WTC11 (cell line): ENCODE results near the gene S100A2. TPM values are rescaled to one million over a fixed set of nuclear protein-coding genes. Genes with fewer than 3 reads are reported as not detected.
"Not testable (repeated sequence)": the region's sequence is repeated elsewhere in the genome, so short reads cannot be mapped to it uniquely, and the experiment has no call there.

Experiments used
- ATAC-seq: fragments of 200-7000 bp; cut with Tn5 transposase; 2 replicates; pipeline ENCODE4 v1.10.0; 2021; ENCODE audit warnings: mild to moderate bottlenecking, moderate library complexity
- CTCF ChIA-PET: fragments of 300-600 bp; sonication (Branson Sonifier 250); formaldehyde crosslinking; loops from one replicate; lab custom pipeline; 2021; ENCODE audit warnings: antibody characterized with exemption; lab: Charles Lee
- POLR2A ChIA-PET: fragments of 350-600 bp; sonication (Branson Sonifier 250); formaldehyde crosslinking; loops from one replicate; lab custom pipeline; 2021; ENCODE audit warnings: antibody characterized with exemption; lab: Charles Lee
- DNase-seq: peaks from one replicate; pipeline ENCODE4 v3.0.0; 2021; ENCODE audit warnings: low spot score
- H3K27ac Mint-ChIP-seq: 2 replicates; pipeline ENCODE4 v1.8.0; 2021; ENCODE audit warnings: mixed read lengths
- H3K27me3 Mint-ChIP-seq: 2 replicates; pipeline ENCODE4 v1.8.0; 2021; ENCODE audit warnings: low read depth, mild to moderate bottlenecking, moderate library complexity, mixed read lengths
- H3K36me3 Mint-ChIP-seq: 2 replicates; pipeline ENCODE4 v1.8.0; 2021; ENCODE audit warnings: mixed read lengths
- H3K4me1 Mint-ChIP-seq: 2 replicates; pipeline ENCODE4 v1.8.0; 2022; ENCODE audit warnings: mixed read lengths
- H3K4me3 Mint-ChIP-seq: 2 replicates; pipeline ENCODE4 v1.8.0; 2021; ENCODE audit warnings: mild to moderate bottlenecking, moderate library complexity, mixed read lengths
- H3K9me3 Mint-ChIP-seq: 2 replicates; pipeline ENCODE4 v1.8.0; 2021; ENCODE audit warnings: mixed read lengths
- AR ChIP-seq: fragments of 250-450 bp; sonication (Bioruptor Pico); IDR thresholded peaks from 2 replicates; pipeline ENCODE4 v1.9.0; 2021; ENCODE audit warnings: mild to moderate bottlenecking
- ARID4B ChIP-seq: sonication (generic); formaldehyde crosslinking; IDR thresholded peaks from 2 replicates; pipeline ENCODE4 v1.8.0; 2023; ENCODE audit warnings: missing genetic modification reagents, mild to moderate bottlenecking, borderline replicate concordance
- ATF1 ChIP-seq: sonication (generic); formaldehyde crosslinking; IDR thresholded peaks from 2 replicates; pipeline ENCODE4 v1.8.1; 2023; ENCODE audit warnings: mild to moderate bottlenecking, moderate library complexity, missing genetic modification reagents
- ATF6 ChIP-seq: sonication (generic); formaldehyde crosslinking; IDR thresholded peaks from 2 replicates; pipeline ENCODE4 v1.8.1; 2023; ENCODE audit warnings: mild to moderate bottlenecking, missing genetic modification reagents
- CBFB ChIP-seq: sonication (generic); formaldehyde crosslinking; IDR thresholded peaks from 2 replicates; pipeline ENCODE4 v1.8.1; 2022; ENCODE audit warnings: mild to moderate bottlenecking, low read depth, missing genetic modification reagents
- CREM ChIP-seq: sonication (generic); formaldehyde crosslinking; IDR thresholded peaks from 2 replicates; pipeline ENCODE4 v1.8.1; 2022; ENCODE audit warnings: mild to moderate bottlenecking, missing genetic modification reagents, moderate library complexity
- E2F1 ChIP-seq: sonication (generic); formaldehyde crosslinking; IDR thresholded peaks from 2 replicates; pipeline ENCODE4 v1.8.0; 2022; ENCODE audit warnings: mild to moderate bottlenecking, missing genetic modification reagents
- E2F4 ChIP-seq: sonication (generic); formaldehyde crosslinking; IDR thresholded peaks from 2 replicates; pipeline ENCODE4 v1.8.1; 2022; ENCODE audit warnings: low read depth, mild to moderate bottlenecking, moderate library complexity, missing genetic modification reagents, borderline replicate concordance
- ERG ChIP-seq: fragments of 250-450 bp; sonication (Bioruptor Pico); IDR thresholded peaks from 2 replicates; pipeline ENCODE4 v1.8.0; 2021; ENCODE audit warnings: mild to moderate bottlenecking
- HMGA2 ChIP-seq: fragments of 250-450 bp; sonication (Bioruptor Pico); IDR thresholded peaks from 2 replicates; pipeline ENCODE4 v1.4.0; 2021; ENCODE audit warnings: mild to moderate bottlenecking, moderate library complexity
- SMAD4 ChIP-seq: sonication (generic); formaldehyde crosslinking; IDR thresholded peaks from 2 replicates; pipeline ENCODE4 v1.8.0; 2022; ENCODE audit warnings: mild to moderate bottlenecking, missing genetic modification reagents
- SP1 ChIP-seq: sonication (generic); formaldehyde crosslinking; conservative IDR thresholded peaks from 2 replicates; pipeline ENCODE4 v1.8.1; 2022; ENCODE audit warnings: missing genetic modification reagents
- TP53 ChIP-seq: sonication (generic); formaldehyde crosslinking; IDR thresholded peaks from 2 replicates; pipeline ENCODE4 v1.8.1; 2023; ENCODE audit warnings: mild to moderate bottlenecking, missing genetic modification reagents
- ZNF138 ChIP-seq: sonication (generic); formaldehyde crosslinking; conservative IDR thresholded peaks from 2 replicates; pipeline ENCODE4 v1.8.1; 2022; ENCODE audit warnings: mild to moderate bottlenecking, moderate library complexity, missing genetic modification reagents
- ZNF416 ChIP-seq: fragments of 250-450 bp; sonication (Bioruptor Pico); IDR thresholded peaks from 2 replicates; pipeline ENCODE4 v1.9.0; 2021; ENCODE audit warnings: mild to moderate bottlenecking, inconsistent platforms
- ZSCAN18 ChIP-seq: fragments of 250-450 bp; sonication (Bioruptor Pico); IDR thresholded peaks from 2 replicates; pipeline ENCODE4 v2.1.2; 2022; ENCODE audit warnings: mild to moderate bottlenecking, moderate library complexity
- total RNA-seq: library from RNA; stranded (reverse); gene quantifications from 3 replicates; pipeline ENCODE4 v1.2.3, GENCODE V29; 2021

S100A2 gene
- total RNA-seq, 1 experiment from 2014 or later, result 0.74 TPM

- no peak for TF ChIP-seq ATF1
- no peak for TF ChIP-seq AR (CRISPR knock-in tag)
- TF ChIP-seq ARID4B (CRISPR knock-in tag), result no peak
- TF ChIP-seq CREM (CRISPR knock-in tag), result no peak
- no peak for TF ChIP-seq E2F1
- TF ChIP-seq, all 79 proteins: peak for 0
Observed at GRCh38 chr1:153597206-153597605, 31.6 kb upstream of the S100A2 start (continued).

- DNase-seq, result no peak
- Mint-ChIP-seq H3K4me3 (no peak overlapping the region), H3K27ac (no peak overlapping the region), H3K27me3 (no peaks in the 10 kb centered on the region), H3K4me1 (peaks cover 11% of the 10 kb centered on the region), H3K36me3 (no peaks in the 10 kb centered on the region)
- ChIA-PET CTCF (interaction anchor here (1.1 to 1.5 kb wide), 4 partner anchors 20 to 34 kb away, joined by 3 to 5 read pairs (median 4); partner anchors contain the start of genes S100A13 and S100A16), POLR2A (no interaction called here)
- no peak for TF ChIP-seq ERG (CRISPR knock-in tag)
- no peak for TF ChIP-seq TP53 (CRISPR knock-in tag)
- no peak for TF ChIP-seq ATF6 (CRISPR knock-in tag)
- TF ChIP-seq, all 79 proteins: peak for 0
- H3K9me3 Mint-ChIP-seq, result no peaks in the 10 kb centered on the region
- ATAC-seq, result no peak
Observed at GRCh38 chr1:153592748-153593147, 27.1 kb upstream of the S100A2 start.

- peaks cover 9% of the 10 kb centered on the region for H3K4me1 Mint-ChIP-seq
- no peak overlapping the region for H3K27ac Mint-ChIP-seq
- no peak for DNase-seq
- TF ChIP-seq CBFB (CRISPR knock-in tag) (no peak), SP1 (no peak), CREM (CRISPR knock-in tag) (no peak), HMGA2 (CRISPR knock-in tag) (no peak), ZNF416 (no peak), SMAD4 (CRISPR knock-in tag) (no peak), E2F4 (CRISPR knock-in tag) (no peak), ZSCAN18 (CRISPR knock-in tag) (no peak), ZNF138 (CRISPR knock-in tag) (no peak)
- TF ChIP-seq, all 79 proteins: peak for 0
- H3K36me3 Mint-ChIP-seq, result no peaks in the 10 kb centered on the region
- no peak for ATAC-seq
- no peaks in the 10 kb centered on the region for H3K9me3 Mint-ChIP-seq
- no peaks in the 10 kb centered on the region for H3K27me3 Mint-ChIP-seq
- no peak overlapping the region for H3K4me3 Mint-ChIP-seq
- ChIA-PET POLR2A (no interaction called here), CTCF (interaction anchor here (0.7 to 1.3 kb wide), 3 partner anchors 16 to 233 kb away, joined by 3 to 4 read pairs (median 4); partner anchors contain the start of gene S100A13)
Observed at GRCh38 chr1:153588482-153588881, 22.8 kb upstream of the S100A2 start.

- H3K36me3 Mint-ChIP-seq, DNase-seq, H3K27ac Mint-ChIP-seq, H3K4me3 Mint-ChIP-seq, H3K27me3 Mint-ChIP-seq, ATAC-seq, H3K9me3 Mint-ChIP-seq, POLR2A ChIA-PET, H3K4me1 Mint-ChIP-seq: not testable (repeated sequence)
- CTCF ChIA-PET, result interaction anchor here (0.6 to 5.2 kb wide), 5 partner anchors 16 to 232 kb away, joined by 3 to 29 read pairs (median 4); partner anchors contain the start of genes S100A1 and S100A13
Observed at GRCh38 chr1:153588033-153588432, 22.4 kb upstream of the S100A2 start.
